Sciatic nerve (tissue), 2 donors: ENCODE data around the gene TLR9. TPM values are rescaled to one million over a fixed set of nuclear protein-coding genes. Genes with fewer than 3 reads are reported as not detected.

Experiments used
- ATAC-seq: fragments of 200-7000 bp; cut with Tn5 transposase; one replicate; pipeline ENCODE4 v1.9.1; 2020; ENCODE audit warnings: mild to moderate bottlenecking, moderate library complexity
- DNase-seq: peaks from one replicate; pipeline ENCODE4 v3.0.0-alpha.2; 2020; ENCODE audit warnings: low spot score
- intact Hi-C: fragments of 100-400 bp; cut with DNase I; formaldehyde crosslinking; loops from one replicate; pipeline ENCODE4 v1.14.2; 2022
- total RNA-seq: library from RNA; stranded (reverse); fragmentation: NEBNext Ultra II Directional; extraction: Animal tissue kit (Norgen Biotek cat#: 25700); gene quantifications from one replicate; pipeline ENCODE4 v1.2.1, GENCODE V29; 2021
- donor health status: DM: no; HTN: no; CAD: no.
- donor health status: DM: no; HTN: no; CAD: no.

The TLR9 gene
- total RNA-seq, 1 donor from 2014 or later, result 1.1 TPM

DNA sequence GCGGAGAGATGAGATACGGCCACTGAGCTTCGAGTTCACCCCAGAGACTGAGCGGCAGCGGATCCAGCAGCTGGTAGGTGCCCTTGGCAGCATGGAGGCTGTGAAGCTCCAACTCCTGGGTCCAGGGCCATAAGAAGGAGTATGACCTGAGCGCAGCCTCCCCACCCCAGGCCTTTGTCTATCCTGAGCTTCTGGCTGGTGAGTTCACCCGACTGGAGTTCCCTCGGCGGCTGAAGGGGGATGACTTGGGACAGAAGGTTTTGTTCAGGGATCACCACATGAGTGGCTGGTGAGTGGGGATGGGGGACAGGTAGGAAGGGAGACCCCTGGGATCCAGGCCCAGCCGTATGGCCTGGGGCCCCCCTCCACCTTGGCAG lies 22.7 kb upstream of the TLR9 start:
- ATAC-seq (no peak), DNase-seq (no peak)
- intact Hi-C loops, result no loop called here

DNA sequence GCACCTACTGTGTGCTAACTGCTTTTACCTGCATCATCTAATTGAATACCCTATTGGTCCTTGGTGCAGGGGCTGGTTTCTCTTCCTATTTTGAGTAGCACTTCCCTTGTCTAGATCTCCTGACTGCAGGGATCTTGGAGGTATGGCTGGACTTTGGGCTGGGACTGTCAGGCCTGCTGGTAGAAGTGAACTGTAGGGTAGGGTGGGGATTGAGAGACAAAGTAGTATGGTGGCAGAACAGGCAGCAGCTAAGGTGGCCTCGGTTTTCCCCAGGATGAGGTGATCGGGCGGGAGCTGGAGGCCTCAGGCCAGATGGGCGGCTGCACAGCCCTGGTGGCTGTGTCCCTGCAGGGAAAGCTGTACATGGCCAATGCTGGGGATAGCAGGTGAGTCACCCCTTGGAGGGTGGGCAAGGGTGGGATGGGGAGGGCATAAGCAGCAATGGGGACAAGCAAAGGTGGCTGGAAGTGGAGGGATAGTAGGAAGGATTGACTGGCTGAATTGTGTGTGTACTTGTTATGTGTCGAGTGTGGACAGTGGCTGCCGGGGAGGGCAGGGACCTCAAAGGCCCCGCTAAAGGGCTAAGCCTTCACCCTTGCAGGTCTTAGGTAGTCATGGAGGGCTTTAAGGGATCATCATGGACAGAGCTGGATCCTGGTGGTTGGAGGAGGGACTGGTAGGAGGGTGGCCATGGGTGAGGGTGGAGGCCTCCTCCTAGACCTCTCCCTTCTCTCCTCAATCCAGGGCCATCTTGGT lies 22.1 kb upstream of the TLR9 start:
- ATAC-seq (no peak), DNase-seq (no peak)
- intact Hi-C loops, result no loop called here

DNA sequence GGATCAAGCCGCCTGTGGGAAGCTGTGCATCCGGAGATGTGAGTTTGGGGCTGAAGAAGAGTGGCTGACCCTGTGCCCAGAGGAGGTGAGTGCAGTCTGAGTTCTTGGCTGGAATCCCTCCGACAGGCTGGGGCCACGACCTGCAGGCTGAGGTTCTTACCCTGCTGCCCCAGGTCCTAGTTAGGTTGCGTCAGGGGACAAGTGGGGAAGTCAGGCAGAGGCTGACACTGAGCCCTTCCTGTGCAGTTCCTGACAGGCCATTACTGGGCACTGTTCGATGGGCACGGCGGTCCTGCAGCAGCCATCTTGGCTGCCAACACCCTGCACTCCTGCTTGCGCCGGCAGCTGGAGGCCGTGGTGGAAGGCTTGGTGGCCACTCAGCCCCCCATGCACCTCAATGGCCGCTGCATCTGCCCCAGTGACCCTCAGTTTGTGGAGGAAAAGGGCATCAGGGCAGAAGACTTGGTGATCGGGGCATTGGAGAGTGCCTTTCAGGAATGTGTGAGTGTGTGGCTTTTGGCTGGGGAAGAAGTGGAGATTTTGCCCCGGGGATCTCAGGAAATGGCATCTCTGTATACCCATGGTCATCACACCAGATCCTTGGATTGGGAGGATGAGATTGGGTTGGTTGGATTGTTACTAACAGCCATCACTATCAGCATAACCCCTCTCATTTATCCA lies 21.4 kb upstream of the TLR9 start:
- intact Hi-C loops, result no loop called here
- peak; percentile 58 for DNase-seq
- ATAC-seq, result peak; percentile 6

- DNase-seq (no peak), ATAC-seq (peak; percentile 16)
- intact Hi-C loops, result no loop called here
Observed at GRCh38 chr3:52246264-52246620, 20.8 kb upstream of the TLR9 start.

- intact Hi-C loops, result no loop called here
- ATAC-seq (peak; percentile 58), DNase-seq (peak; percentile 72)
Observed at GRCh38 chr3:52245322-52246263, 20.1 kb upstream of the TLR9 start, which contains the start of gene PPM1M. TSS of gene PPM1M (plus strand) at chr3:52245759. CDS start at chr3:52245825, 66 bp downstream.

DNA sequence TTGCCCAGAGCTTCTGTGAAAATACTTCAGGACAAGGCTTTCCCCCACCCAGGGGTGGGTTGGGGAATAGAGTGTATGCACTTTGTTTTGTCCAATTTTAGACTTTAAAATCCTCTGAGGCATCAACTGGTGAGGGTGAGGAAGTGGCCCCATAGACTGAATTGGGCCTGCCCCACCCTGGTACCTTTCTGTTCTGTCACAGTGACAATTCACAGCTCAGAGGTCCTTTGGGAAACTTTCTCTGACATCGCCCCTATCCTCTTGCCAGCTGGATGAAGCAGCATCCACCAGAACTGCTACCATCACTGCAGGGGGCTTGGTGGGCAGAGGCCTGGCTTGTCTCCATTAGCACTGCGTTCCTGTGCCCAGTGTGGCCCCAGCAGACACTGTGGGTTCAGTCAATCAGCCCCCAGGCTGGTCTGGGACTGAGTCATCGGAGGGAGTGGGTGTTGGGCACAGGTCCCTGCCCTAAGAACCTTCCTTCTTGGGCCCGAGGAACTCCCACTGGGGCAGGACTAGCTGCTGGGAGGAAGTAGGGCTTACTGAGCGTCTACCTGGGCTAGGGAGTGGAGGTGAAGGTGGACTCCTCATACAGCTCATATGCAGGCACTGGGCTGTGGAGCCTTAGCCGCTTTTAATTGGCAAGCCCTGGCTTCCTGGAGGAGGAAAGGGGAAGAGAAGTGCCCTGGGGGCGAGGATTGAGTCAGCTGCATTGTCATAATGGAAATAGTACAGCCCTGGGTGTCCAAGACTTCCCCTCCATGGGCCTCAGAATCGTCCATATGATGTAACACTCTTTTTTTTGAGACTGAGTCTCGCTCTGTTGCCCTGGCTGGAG lies 18.6 kb upstream of the TLR9 start:
- DNase-seq, result peak; percentile 65

GRCh38 chr3:52242039-52242438 lies 16.6 kb upstream of the TLR9 start:
- ATAC-seq (no peak), DNase-seq (no peak)
- intact Hi-C loops, result no loop called here

More for the DNA sequence above, 18.6 kb upstream of the TLR9 start:
- intact Hi-C loops, result no loop called here
- peak; percentile 21 for ATAC-seq

GRCh38 chr3:52240886-52241370 lies 15.5 kb upstream of the TLR9 start:
- intact Hi-C loops, result no loop called here
- no peak for DNase-seq
- ATAC-seq, result no peak

- ATAC-seq, result peak; percentile 50
- intact Hi-C loops, result no loop called here
- peak; percentile 70 for DNase-seq
Observed at GRCh38 chr3:52240059-52240885, 14.8 kb upstream of the TLR9 start.

DNA sequence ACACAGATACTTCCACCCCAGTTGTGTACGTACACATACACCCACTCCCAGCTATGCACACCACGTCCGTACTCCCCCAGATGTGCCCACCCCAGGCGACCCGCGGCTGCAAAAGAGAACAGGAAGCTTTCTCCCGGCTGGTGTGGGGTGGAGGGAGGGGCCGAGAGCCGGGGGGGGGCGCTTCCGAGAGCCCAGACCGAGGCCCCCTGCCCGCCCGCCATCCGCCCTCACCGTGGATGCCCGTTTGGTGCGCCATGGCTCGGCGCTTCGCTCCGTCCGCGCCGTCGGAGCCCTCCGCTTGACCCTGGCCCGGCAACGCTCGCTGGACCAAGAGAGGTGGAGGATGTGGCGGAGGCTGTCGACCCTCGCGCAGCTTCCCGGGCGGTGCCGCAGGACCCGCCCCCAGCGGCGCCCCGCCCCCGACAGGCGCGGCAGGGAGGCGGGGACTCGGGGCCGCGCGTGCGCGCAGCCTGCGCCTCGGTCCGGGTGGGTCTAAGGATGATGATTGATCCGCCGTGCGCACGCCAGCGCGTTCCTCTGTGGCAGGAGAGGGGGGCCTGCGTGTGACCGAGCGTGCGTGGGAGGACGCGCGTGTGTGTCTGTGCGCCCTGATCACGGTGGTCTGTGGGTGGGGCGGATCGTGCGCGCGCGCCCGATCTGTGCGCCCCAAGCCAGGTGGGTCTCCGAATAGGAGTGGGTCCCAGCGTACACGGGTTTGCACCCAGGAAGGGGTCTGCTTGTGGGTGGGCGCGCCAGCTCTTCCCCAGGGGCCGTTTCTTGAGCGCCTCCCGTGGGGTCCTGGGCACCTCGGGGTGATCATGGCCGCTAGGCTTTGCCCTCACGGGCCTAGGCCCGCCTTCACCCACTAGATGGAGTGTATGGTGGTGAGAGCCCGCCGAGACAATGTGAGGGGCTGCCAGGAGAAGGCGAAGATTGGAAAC lies 13.6 kb upstream of the TLR9 start, which contains the start of gene TWF2:
Gene TWF2, minus strand, starts transcription at position 398 of the 941 bp plus-strand sequence. Its CDS starts 142 bp downstream, at position 256.
- DNase-seq, result peak; percentile 89
- intact Hi-C loops, result no loop called here
- ATAC-seq, result peak; percentile 83

DNA sequence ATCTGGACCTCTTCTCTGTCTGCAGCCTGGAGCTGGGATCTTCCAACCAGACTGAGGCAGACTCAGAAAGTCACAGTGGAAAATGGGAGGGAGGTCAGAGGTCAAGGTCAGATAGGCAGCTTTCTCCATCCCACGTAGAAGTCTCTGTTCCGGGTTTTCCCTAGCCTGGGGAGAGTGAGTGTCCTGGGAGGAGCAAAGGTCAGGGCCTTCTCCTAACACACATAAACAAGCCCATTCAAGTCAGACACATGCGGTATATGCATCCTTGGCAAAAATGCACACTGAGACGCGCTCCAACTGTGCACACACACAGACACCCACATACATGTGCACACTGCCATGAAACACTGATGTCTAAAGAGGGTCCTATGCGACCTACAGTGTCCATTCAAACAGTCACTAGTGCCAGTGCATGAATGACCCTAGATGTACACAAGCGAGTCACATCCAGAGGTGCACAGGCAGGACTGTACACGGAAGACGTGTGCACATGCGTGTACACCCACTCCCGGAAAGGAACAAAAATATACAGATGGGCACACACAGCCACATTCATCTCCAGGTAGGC lies 12.8 kb upstream of the TLR9 start:
- ATAC-seq (peak; percentile 5), DNase-seq (no peak)
- intact Hi-C loops, result no loop called here

- DNase-seq, result peak; percentile 87
- intact Hi-C loops, result no loop called here
- peak; percentile 84 for ATAC-seq
Observed at GRCh38 chr3:52237657-52238172, 12.3 kb upstream of the TLR9 start.

GRCh38 chr3:52237006-52237656 lies 11.7 kb upstream of the TLR9 start:
- ATAC-seq (no peak), DNase-seq (no peak)
- intact Hi-C loops, result no loop called here

- intact Hi-C loops, result no loop called here
- DNase-seq (no peak), ATAC-seq (no peak)
Observed at GRCh38 chr3:52236424-52236886, 11.0 kb upstream of the TLR9 start.
